Activated CD4-positive, alpha-beta T cell treated with anti-CD3 and anti-CD28 coated beads, Interleukin-2, Interleukin-6, amounts not matched to agents 100 ng/mL and 50 ng/mL, durations not matched to agents 16 hours and 8 hours (primary cell): ENCODE measurements around the gene ADAM23.

Experiments
- DNase-seq: peaks from one replicate; pipeline ENCODE4 v3.0.0-alpha.2; 2020

The ADAM23 gene

GRCh38 chr2:206570199-206570598 is 126.9 kb downstream of the ADAM23 start:
- DNase-seq = no peak

DNA sequence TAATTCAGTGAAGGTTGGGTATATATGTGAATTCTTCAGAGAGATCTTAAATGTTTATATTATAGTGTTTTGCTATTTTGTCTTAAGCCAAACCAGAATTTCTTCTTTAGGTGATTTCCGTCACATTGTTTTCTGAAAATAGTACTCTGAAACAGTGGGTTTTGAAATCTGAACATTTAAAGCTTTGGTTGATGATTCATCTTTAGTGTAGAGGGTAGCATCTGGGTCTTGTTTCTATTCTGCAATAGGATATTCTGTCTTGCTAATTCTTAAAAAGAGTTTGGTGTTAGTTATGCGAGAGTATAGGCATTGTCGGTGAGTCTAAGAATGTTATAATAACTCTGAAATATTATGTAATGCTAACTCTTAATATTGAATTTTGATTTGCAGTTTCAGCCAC is 129.4 kb downstream of the ADAM23 start:
- DNase-seq = no peak

DNA sequence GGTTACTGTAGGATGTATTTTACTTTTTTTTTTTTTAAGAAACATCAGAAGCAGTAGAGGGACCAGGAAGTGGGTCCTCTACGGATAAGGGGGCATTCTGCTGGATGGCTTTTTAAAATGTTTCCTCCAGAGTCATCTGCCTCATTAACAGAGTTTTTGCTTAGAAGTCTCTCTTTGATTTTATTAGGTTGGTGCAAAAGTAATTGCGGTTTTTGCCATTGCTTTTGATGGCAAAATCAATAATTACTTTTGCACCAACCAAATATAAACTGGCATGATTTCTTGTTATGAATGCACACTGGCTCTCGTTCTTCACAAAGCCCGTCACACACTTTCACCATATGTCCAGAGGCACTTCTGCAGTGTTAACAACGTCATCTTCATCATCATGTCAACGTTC is 130.5 kb downstream of the ADAM23 start:
- DNase-seq = no peak

DNA sequence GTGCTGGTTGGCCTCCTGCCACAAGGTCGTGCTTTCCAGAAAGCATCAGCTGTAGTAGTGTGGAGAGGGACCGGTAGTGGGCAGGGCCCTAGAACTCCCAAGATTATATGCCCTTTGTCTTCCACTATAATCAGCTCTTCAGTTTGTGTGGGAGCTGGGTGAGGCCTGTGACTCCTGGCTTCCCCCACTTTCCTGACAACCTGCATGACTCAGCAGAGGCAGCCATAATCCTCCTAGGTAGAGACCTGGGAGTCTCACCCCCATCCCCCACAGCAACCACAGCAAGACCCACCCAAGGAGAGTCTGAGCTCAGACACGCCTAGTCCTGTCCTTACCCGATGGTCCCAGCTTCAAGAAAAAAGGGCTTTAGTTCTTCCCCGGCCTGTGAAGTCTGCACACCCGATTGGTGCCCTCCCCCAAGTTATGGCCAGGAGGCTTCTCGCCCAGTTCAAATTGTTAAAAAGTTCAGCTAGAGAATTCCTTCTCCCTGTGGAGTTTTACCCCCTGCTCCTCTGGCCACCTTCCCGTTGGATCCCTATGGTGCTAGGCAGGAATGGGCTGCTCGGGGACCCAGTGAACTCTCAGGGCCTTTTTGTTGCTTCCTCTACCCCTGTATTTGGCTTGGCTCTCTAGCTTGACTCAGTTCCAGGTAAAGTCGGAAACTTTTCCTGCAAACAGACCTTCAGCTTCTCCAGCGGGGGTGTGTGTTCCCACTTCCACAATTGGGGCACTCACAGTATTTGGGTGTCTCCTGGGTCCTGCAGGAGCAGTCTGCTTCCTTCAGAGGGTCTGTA is 141.2 kb downstream of the ADAM23 start:
- no peak for DNase-seq

DNA sequence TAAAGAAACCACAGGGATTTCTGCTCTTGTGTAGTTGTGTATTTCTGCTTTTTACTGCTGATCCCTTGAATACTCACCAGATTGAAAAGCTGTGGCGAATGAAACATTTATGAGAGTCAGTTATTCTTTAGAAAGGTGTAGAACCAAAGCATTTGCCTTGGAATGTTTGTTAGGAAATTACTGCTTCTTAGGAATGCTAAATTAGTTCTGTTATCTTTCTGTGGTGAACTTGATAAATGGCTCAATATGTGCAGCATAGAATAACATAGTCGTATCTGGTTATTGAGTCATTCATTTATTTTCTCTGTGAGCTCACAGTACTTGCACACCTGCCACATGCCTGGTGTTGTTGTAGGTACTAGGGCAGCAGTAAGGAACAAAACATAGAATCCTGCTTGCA is 142.0 kb downstream of the ADAM23 start:
- DNase-seq = no peak

DNA sequence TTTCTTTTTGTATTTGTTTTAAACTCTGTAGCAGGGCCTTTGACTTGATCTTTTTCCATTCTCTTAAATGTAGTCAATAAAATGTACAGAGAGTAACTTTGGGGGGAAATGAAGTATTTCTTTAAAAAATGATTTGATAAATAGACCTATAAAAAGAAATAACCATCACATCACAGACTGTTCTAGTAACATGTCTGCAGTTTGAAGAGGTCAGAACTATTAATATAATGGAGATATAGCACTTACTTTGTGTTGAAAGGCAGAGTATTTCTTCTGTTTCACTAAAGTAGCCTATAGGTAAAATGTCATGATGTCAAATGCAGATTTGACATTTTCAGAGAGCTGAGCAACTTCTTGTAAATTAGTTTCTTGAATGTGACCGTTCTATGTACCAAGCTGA is 143.3 kb downstream of the ADAM23 start:
- no peak for DNase-seq

GRCh38 chr2:206597717-206598218 is 154.4 kb downstream of the ADAM23 start:
- DNase-seq = no peak

DNA sequence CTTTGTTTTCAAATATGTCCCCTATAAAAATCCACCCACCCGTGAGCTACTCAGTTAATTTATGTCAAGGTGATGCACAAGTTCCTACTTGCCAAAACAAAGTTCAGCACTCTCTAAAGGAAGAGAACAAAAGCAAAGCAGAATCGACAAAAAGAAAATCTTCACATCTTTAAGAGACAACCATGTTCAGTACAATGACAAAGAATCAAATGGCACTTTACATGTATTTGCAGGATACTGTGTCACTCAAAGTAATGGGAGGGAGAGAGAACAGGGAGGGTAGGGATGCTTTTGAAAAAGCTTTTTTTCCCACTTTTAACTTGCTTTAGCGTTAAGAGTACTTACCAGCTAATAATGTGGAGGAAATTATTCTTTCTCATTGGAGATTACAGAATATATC is 159.9 kb downstream of the ADAM23 start:
- DNase-seq = no peak

DNA sequence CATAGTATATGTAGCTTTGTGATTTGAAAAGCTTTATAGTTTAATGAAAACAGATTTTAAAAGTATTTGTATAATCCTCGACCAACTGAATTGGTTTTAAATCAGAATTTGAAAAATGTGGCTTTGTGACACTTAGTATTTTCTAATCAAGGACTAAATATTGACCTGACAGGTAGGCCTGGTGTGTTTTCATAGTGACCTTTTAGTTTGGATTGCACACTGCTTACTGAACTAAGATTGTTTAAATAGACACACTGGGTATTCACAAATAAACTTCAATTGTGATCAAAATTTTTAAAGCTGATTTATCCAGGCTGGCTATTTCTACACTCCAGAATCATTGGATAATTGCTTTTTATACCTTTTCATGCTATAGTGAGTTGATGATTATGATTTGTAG is 167.1 kb downstream of the ADAM23 start:
- no peak for DNase-seq

DNA sequence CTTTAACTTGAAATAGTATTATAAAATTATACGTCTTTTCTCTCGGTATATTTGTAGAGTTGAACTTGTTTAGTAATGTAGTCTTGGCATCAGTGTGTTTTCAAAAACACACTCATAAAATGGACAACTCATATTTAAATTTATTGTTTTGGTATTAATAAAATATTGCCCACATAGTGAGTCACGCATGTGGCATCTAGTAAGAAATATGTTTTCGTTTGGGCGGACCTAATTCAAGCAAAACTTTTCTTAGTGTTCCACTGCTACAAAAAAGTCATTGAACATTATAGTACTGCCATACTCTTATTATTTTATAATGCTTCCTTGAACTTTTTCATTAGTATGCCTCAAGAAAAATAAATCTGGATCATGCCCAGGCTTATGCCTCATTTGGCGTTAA is 167.9 kb downstream of the ADAM23 start:
- DNase-seq = no peak

- DNase-seq = no peak
Observed at GRCh38 chr2:206611736-206612135, 168.4 kb downstream of the ADAM23 start.

DNA sequence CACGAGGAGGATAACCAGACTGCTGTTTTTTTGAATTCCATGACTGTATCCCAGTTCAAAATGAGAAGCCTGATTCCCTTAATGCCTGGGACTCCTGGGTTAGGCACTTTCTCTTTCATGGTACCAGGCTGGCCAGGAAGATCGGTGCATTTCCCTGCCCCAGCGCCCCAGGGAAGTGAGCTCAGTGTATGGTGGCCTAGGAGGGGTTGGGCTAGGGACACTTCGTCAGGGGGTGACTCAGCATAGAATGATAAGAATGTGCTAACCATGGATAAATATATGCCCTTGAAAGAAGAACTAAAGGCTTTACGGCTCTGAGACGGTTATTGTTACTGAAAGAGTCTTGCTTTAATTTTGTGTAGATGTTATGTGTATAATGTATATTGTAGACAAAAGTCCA is 171.5 kb downstream of the ADAM23 start:
- no peak for DNase-seq

- DNase-seq = no peak
Observed at GRCh38 chr2:206615417-206616089, 172.2 kb downstream of the ADAM23 start.

- no peak for DNase-seq
Observed at GRCh38 chr2:206616151-206616550, 172.8 kb downstream of the ADAM23 start.

DNA sequence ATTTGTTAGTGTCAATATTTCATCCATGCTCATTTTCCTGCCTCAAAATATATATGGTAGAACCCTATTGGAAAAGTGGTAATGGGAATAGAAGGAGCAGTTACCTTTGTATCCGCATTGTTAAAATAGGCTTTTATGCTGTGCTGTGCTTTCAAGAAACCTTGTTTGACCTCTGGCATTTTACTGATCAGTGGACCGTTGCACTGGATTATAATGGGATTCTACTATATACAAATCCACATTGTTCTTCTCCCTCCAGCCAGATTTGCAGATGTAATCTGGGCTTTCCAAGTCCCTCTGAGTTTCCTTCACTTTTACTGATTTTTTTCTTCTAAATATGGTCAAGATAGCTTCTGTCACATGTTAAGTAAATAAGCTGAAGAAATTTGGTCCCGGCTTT is 175.7 kb downstream of the ADAM23 start:
- no peak for DNase-seq

GRCh38 chr2:206626108-206626507 is 182.8 kb downstream of the ADAM23 start:
- DNase-seq = no peak

DNA sequence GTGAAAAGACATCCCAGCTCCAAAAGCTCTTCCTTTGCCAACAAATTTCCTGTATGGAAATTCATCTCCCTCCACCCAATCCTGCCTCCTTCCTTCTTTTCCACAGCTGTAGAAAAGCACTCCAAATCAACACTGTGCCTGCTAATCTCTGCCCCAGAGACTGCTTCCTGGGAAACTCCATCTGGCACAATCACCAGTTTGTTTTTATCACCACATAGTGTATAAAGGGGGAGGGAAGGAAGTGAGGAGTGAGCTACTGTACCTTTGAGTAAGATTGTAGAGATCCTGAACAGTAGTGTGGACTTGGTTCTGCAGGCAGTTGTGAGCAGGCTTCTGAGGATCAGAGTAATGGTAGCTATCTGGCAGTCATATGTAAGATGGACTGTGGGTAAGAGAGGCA is 184.3 kb downstream of the ADAM23 start:
- no peak for DNase-seq

- no peak for DNase-seq
Observed at GRCh38 chr2:206631340-206631739, 188.0 kb downstream of the ADAM23 start.

GRCh38 chr2:206635015-206635414 is 191.7 kb downstream of the ADAM23 start:
- DNase-seq = no peak

DNA sequence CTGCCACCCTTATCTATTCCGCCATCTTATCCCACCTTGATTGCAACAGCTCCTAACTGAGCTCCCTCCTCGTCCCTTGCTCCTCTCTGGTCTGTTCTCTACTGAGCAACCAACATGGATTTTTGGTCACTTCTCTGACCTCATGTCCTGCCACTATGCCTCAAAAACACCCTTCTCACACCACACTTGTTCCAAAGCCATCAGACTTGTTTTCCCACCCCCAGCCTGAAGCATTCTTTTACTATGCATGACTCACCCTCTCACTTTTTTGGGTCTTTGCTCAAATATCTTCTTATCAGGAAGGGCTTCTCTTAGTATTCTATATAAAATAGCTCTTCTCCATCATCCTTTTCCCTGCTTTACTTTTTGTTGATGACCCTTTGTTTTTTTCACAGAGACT is 196.3 kb downstream of the ADAM23 start:
- no peak for DNase-seq

GRCh38 chr2:206641226-206641625 is 197.9 kb downstream of the ADAM23 start:
- DNase-seq = no peak

DNA sequence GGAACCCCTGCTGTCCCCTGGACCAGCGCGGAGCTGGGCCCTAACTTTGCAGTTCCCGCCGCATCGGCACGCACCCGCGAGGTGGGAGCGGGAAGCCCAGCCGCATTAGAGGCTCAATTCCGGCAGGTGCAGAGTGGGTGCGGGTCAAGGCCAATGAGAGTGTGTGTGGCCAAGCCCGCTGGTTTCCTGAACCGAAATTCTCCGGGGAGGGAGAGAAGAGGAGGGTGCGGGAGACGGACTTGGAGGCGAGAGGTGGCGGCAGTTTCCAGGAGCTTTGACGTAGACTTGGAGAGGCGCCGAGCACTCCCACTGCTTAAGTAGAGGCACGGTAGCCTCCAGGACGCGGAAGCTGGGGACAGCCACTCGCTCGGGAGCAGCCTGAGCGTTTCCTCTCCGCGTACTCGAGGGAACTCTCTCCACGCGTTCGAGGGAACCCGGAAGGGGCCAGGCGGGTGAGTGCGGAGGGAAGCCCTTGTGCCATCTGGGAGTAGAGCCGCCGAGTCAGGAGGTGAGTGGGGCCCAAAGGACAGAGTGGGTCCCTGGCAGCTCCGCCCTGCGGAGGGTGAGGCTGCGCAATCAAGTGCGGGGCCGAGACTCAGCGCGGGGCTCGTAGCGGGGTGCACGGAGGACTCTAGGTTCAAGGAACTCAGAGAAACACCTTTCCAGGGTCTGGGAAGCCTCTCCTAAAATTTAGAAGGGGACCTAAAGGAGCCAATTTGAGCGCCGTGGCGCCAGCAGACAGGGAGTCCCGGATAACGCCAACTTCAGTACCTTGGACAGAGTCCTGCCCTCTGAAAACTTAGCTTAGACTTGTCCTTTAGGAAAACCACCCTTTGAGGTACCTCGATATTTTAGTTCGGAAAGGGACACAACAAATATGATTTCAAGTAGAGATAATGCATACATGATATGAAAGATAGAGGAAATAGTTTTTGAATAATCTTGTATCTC is 199.0 kb downstream of the ADAM23 start, which contains the start of gene FAM237A:
FAM237A (plus strand) TSS at position 413 of the 951 bp plus-strand sequence. CDS start 1,750 bp downstream, outside the sequence.
- DNase-seq = peak; percentile 25

DNA sequence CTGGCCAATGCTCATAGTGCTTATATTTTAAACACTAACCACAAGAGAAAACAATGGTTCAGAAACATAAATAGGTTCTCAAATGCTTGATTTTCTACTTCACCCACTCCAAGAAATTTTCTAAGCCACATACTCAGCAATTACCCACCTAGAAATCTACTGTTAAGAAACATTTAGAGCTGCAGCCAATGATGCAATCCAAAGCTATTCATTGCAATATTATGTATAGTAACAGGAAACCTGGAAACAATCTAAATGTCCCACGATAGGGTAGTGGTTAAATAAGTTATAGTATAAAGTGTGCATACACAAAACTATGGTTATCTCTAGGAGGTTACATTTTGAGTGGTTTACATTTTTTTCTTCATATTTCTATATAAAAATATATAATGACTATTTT is 204.7 kb downstream of the ADAM23 start:
- no peak for DNase-seq
